Loucy (cell line): ENCODE measurements around the gene DPYSL3.

Experiments used
- EZH2phosphoT487 ChIP-seq: fragments of 200-600 bp; IDR thresholded peaks from 2 replicates; pipeline ENCODE4 v1.6.1; 2018; ENCODE audit warnings: antibody characterized with exemption, mild to moderate bottlenecking, moderate library complexity, borderline replicate concordance
- TF ChIP-seq, protein P1 (sequence below): fragments of 200-600 bp; sonication (generic); conservative IDR thresholded peaks from 2 replicates; pipeline ENCODE4 v1.5.1; 2014; ENCODE audit warnings: mild to moderate bottlenecking, antibody characterized with exemption, low read length

- TF ChIP-seq, protein P1, sequence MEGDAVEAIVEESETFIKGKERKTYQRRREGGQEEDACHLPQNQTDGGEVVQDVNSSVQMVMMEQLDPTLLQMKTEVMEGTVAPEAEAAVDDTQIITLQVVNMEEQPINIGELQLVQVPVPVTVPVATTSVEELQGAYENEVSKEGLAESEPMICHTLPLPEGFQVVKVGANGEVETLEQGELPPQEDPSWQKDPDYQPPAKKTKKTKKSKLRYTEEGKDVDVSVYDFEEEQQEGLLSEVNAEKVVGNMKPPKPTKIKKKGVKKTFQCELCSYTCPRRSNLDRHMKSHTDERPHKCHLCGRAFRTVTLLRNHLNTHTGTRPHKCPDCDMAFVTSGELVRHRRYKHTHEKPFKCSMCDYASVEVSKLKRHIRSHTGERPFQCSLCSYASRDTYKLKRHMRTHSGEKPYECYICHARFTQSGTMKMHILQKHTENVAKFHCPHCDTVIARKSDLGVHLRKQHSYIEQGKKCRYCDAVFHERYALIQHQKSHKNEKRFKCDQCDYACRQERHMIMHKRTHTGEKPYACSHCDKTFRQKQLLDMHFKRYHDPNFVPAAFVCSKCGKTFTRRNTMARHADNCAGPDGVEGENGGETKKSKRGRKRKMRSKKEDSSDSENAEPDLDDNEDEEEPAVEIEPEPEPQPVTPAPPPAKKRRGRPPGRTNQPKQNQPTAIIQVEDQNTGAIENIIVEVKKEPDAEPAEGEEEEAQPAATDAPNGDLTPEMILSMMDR, result no peak
- no peak for TF ChIP-seq EZH2phosphoT487
These were observed 12.6 kb upstream of the DPYSL3 start for GRCh38 chr5:147522435-147522834.
